Activated T-cell treated with anti-CD3 and anti-CD28 coated beads for 24 hours (primary cell): Measurements from ENCODE around the gene ART5.

Experiments used
- DNase-seq: peaks from one replicate; pipeline ENCODE4 v3.0.0-alpha.2; 2020; ENCODE audit warnings: low read depth

ART5 gene

GRCh38 chr11:3641701-3642070 lies at the start of gene ART5:
ART5 (minus strand) TSS chr11:3641992; CDS start chr11:3641862, 130 bp downstream.
- DNase-seq, result no peak

- no peak for DNase-seq
Measured at GRCh38 chr11:3686751-3687150, 45.0 kb upstream of the ART5 start.

- no peak for DNase-seq
Measured at GRCh38 chr11:3685923-3686322, 44.1 kb upstream of the ART5 start.

- DNase-seq, result no peak
Measured at GRCh38 chr11:3684819-3685172, 43.0 kb upstream of the ART5 start.

- DNase-seq, result no peak
Measured at GRCh38 chr11:3684129-3684818, 42.5 kb upstream of the ART5 start.

- DNase-seq, result no peak
Measured at GRCh38 chr11:3683039-3683438, 41.2 kb upstream of the ART5 start.

GRCh38 chr11:3679077-3679476 lies 37.3 kb upstream of the ART5 start:
- DNase-seq, result no peak

GRCh38 chr11:3675971-3676370 lies 34.2 kb upstream of the ART5 start:
- no peak for DNase-seq

GRCh38 chr11:3674189-3674588 lies 32.4 kb upstream of the ART5 start:
- no peak for DNase-seq

GRCh38 chr11:3671334-3672254 lies 29.8 kb upstream of the ART5 start, which contains the start of gene CHRNA10:
CHRNA10 (minus strand) TSS chr11:3671384; CDS start chr11:3671312, 72 bp downstream.
- DNase-seq, result no peak

GRCh38 chr11:3669742-3670183 lies 28.0 kb upstream of the ART5 start:
- no peak for DNase-seq

GRCh38 chr11:3669128-3669527 lies 27.3 kb upstream of the ART5 start:
- no peak for DNase-seq

GRCh38 chr11:3667149-3668035 lies 25.6 kb upstream of the ART5 start:
- no peak for DNase-seq

- DNase-seq, result no peak
Measured at GRCh38 chr11:3666023-3666530, 24.3 kb upstream of the ART5 start.

GRCh38 chr11:3665336-3666022 lies 23.7 kb upstream of the ART5 start:
- no peak for DNase-seq

GRCh38 chr11:3664032-3664630 lies 22.3 kb upstream of the ART5 start:
- no peak for DNase-seq

GRCh38 chr11:3662856-3663255 lies 21.1 kb upstream of the ART5 start:
- DNase-seq, result no peak

- DNase-seq, result no peak
Measured at GRCh38 chr11:3660960-3661359, 19.2 kb upstream of the ART5 start.

- DNase-seq, result no peak
Measured at GRCh38 chr11:3659595-3660515, 18.1 kb upstream of the ART5 start.

- no peak for DNase-seq
Measured at GRCh38 chr11:3658252-3658651, 16.5 kb upstream of the ART5 start.
